Uterus (tissue), 2 donors: Measurements from ENCODE around the gene CAPZB.
"Not testable (repeated sequence)": the region's sequence is repeated elsewhere in the genome, so short reads cannot be mapped to it uniquely, and the experiment has no call there.

ENCODE experiments used
- CTCF ChIP-seq, 4 experiments: fragments of 200-600 bp in 2 of 4; fragments of 450-650 bp in 2 of 4; sonication (generic) in 2 of 4; IDR thresholded peaks; one replicate each; pipeline ENCODE4 v1.5.1; 2016 to 2019; ENCODE audit warnings: antibody characterized with exemption in 4 of 4, mild to moderate bottlenecking in 2 of 4, moderate library complexity in 1 of 4
- POLR2A ChIP-seq, 2 donors: fragments of 450-650 bp; IDR thresholded peaks; one replicate each; pipeline ENCODE4 v1.6.1; 2016; ENCODE audit warnings: antibody characterized with exemption in 2 of 2, mild to moderate bottlenecking in 1 of 2, moderate library complexity in 1 of 2

- TF ChIP-seq CTCF, POLR2A (IDR thresholded peaks at IDR 0.05): not testable (repeated sequence)
These were observed 37.2 kb upstream of the CAPZB start for GRCh38 chr1:19522570-19522969.
